CD4-positive, CD25-positive, alpha-beta regulatory T cell (primary cell): ENCODE results near the gene CD4. TPM values are rescaled to one million over a fixed set of nuclear protein-coding genes. Genes with fewer than 3 reads are reported as not detected.
A peak's percentile ranks its signal among the peaks of the same experiment; 100 is the strongest.

Source experiments
- ATAC-seq, 2 donors: fragments of 150-1000 bp; cut with Tn5 transposase; one replicate each; pipeline ENCODE4 v1.10.0; 2021; ENCODE audit warnings: low read depth in 2 of 2, moderate number of reproducible peaks in 2 of 2, moderate library complexity in 1 of 2
- DNase-seq, 3 donors: peaks; one replicate each; pipeline versions ENCODE4 v3.0.0 to v3.0.0-alpha.2; 2012 to 2022; ENCODE audit warnings: mixed read lengths in 1 of 3
- H3K27ac ChIP-seq: one replicate; pipeline ENCODE4 v1.7.0; 2013; ENCODE audit warnings: mild to moderate bottlenecking, low read length; ENCODE audit not compliant: insufficient read depth, poor library complexity, severe bottlenecking
- H3K27me3 ChIP-seq: one replicate; pipeline ENCODE4 v1.7.0; 2013; ENCODE audit warnings: low read length; ENCODE audit not compliant: control insufficient read depth, insufficient read depth
- H3K36me3 ChIP-seq: one replicate; pipeline ENCODE4 v1.7.0; 2013; ENCODE audit warnings: mild to moderate bottlenecking, low read length, moderate library complexity; ENCODE audit not compliant: control insufficient read depth, insufficient read depth
- H3K4me1 ChIP-seq: 2 replicates; pipeline ENCODE4 v1.7.0; 2013; ENCODE audit warnings: mild to moderate bottlenecking, low read length; ENCODE audit not compliant: insufficient read depth, control insufficient read depth, poor library complexity, severe bottlenecking
- H3K4me3 ChIP-seq: one replicate; pipeline ENCODE4 v1.7.0; 2013; ENCODE audit warnings: low read depth, mild to moderate bottlenecking, low read length, moderate library complexity
- H3K9me3 ChIP-seq, 2 experiments: 1 replicate in 1 of 2; 2 replicates in 1 of 2; pipeline ENCODE4 v1.7.0; 2013; ENCODE audit warnings: low read length in 2 of 2, mild to moderate bottlenecking in 1 of 2, moderate library complexity in 1 of 2; ENCODE audit not compliant: control insufficient read depth in 2 of 2
- H3K27ac Mint-ChIP-seq, 3 donors: one replicate each; pipeline ENCODE4 v1.8.0; 2020 to 2022; ENCODE audit warnings: mild to moderate bottlenecking in 3 of 3, mixed read lengths in 3 of 3, moderate library complexity in 2 of 3
- H3K27me3 Mint-ChIP-seq: one replicate; pipeline ENCODE4 v1.8.0; 2022; ENCODE audit warnings: mild to moderate bottlenecking, mixed read lengths
- H3K36me3 Mint-ChIP-seq: one replicate; pipeline ENCODE4 v1.8.0; 2020; ENCODE audit warnings: mixed read lengths
- H3K4me1 Mint-ChIP-seq, 4 donors: one replicate each; pipeline ENCODE4 v1.8.0; 2020 to 2022; ENCODE audit warnings: mixed read lengths in 4 of 4, mild to moderate bottlenecking in 1 of 4
- H3K4me3 Mint-ChIP-seq, 4 donors: one replicate each; pipeline ENCODE4 v1.8.0; 2020 to 2022; ENCODE audit warnings: mild to moderate bottlenecking in 4 of 4, mixed read lengths in 4 of 4, moderate library complexity in 3 of 4
- H3K9me3 Mint-ChIP-seq, 7 donors: one replicate each; pipeline ENCODE4 v1.8.0; 2020 to 2022; ENCODE audit warnings: mixed read lengths in 7 of 7, mild to moderate bottlenecking in 3 of 7, moderate library complexity in 2 of 7
- polyA plus RNA-seq, 4 donors: library from polyadenylated mRNA; unstranded; fragments of 300-500 nt; fragmentation: Illumina TruSeq; gene quantifications; one replicate each; pipeline ENCODE4 v1.2.3, GENCODE V29; 2021
- total RNA-seq: library from RNA; stranded (reverse); gene quantifications from one replicate; pipeline ENCODE4 v1.2.3, GENCODE V29; 2022

The CD4 gene
- total and polyA plus RNA-seq, 5 donors from 2014 or later: 224 to 330 (median 321) TPM

DNA sequence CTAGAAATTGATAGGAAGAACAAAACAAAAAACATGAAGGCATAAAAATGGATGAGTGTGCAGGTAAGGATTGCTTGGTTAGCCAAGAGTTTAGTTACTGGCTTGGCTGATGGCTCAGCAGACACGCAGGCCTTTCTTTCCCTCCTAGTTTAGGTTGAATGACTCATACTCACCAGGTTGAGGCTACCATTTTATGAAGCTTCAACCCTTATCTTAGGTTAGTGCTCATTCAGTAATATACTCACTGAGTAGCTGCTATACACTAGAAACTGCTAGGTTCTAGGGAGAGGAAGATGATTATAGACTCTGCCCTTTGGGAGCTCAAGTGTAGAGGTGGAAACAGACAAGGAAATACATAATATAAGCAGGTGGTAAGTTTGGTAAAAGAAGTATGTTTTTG, 44.9 kb downstream of the CD4 start:
- H3K36me3 Mint-ChIP-seq: no peaks in the 10 kb centered on the region
- ATAC-seq: no peak
- Histone ChIP-seq H3K4me3 (no peak overlapping the region), H3K9me3 (no peaks in the 10 kb centered on the region), H3K27ac (no peak overlapping the region), H3K36me3 (no peaks in the 10 kb centered on the region), H3K27me3 (peaks cover 7% of the 10 kb centered on the region), H3K4me1 (peaks cover 8% of the 10 kb centered on the region)
- H3K4me1 Mint-ChIP-seq: peaks cover 0 to 10% (median 2%) of the 10 kb centered on the region in 4 donors
- H3K27me3 Mint-ChIP-seq: peaks cover 35% of the 10 kb centered on the region
- no peak for DNase-seq
- H3K27ac Mint-ChIP-seq: no peak overlapping the region
- H3K9me3 Mint-ChIP-seq: no peaks in the 10 kb centered on the region
- H3K4me3 Mint-ChIP-seq: no peak overlapping the region

- no peak overlapping the region for H3K27ac Mint-ChIP-seq
- H3K36me3 Mint-ChIP-seq: no peaks in the 10 kb centered on the region
- Histone ChIP-seq H3K9me3 (no peaks in the 10 kb centered on the region), H3K4me1 (peaks cover 3% of the 10 kb centered on the region), H3K27ac (no peak overlapping the region), H3K36me3 (no peaks in the 10 kb centered on the region), H3K27me3 (peaks cover 6% of the 10 kb centered on the region), H3K4me3 (no peak overlapping the region)
- ATAC-seq (no peak), DNase-seq (no peak)
- peaks cover 29% of the 10 kb centered on the region for H3K27me3 Mint-ChIP-seq
- no peaks in the 10 kb centered on the region for H3K9me3 Mint-ChIP-seq
- peaks cover 0 to 6% (median 2%) of the 10 kb centered on the region in 4 donors for H3K4me1 Mint-ChIP-seq
- H3K4me3 Mint-ChIP-seq: no peak overlapping the region
Measured at GRCh38 chr12:6834873-6835272, 45.5 kb downstream of the CD4 start.

GRCh38 chr12:6836851-6837250, 47.5 kb downstream of the CD4 start:
- no peak overlapping the region for H3K4me3 Mint-ChIP-seq

GRCh38 chr12:6837370-6838060, 48.2 kb downstream of the CD4 start:
- no peak for DNase-seq
- Mint-ChIP-seq H3K9me3 (no peaks in the 10 kb centered on the region), H3K27me3 (peaks cover 6% of the 10 kb centered on the region)

More at GRCh38 chr12:6836851-6837250, 47.5 kb downstream of the CD4 start:
- Mint-ChIP-seq H3K27me3 (peaks cover 12% of the 10 kb centered on the region), H3K36me3 (no peaks in the 10 kb centered on the region), H3K9me3 (no peaks in the 10 kb centered on the region), H3K27ac (no peak overlapping the region), H3K4me1 (peaks cover 0 to 5% (median 2%) of the 10 kb centered on the region in 4 donors)
- peaks cover 3% of the 10 kb centered on the region for H3K4me1 ChIP-seq
- no peak overlapping the region for H3K4me3 ChIP-seq
- ATAC-seq: no peak
- no peaks in the 10 kb centered on the region for H3K9me3 ChIP-seq
- H3K27me3 ChIP-seq: no peaks in the 10 kb centered on the region
- no peaks in the 10 kb centered on the region for H3K36me3 ChIP-seq
- H3K27ac ChIP-seq: no peak overlapping the region
- no peak for DNase-seq

DNA sequence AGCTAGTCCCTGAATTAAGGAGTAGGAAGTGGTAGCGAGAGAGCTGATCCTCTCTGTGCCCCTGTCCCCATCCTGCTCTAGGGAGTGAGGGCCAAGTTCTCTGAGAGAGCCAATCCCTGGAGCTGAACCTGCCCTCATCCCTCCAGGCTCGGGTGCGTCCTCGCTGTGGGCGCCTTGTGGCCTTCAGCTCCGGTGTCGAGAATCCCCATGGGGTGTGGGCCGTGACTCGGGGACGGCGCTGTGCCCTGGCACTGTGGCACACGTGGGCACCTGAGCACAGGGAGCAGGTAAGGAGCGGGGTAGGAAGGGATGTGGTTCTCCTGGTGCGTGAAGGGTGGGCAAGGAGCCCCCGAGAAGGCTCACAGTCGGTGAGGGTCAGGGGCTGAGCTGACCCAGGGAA, 49.5 kb downstream of the CD4 start:
- Mint-ChIP-seq H3K27me3 (peaks cover 6% of the 10 kb centered on the region), H3K9me3 (no peaks in the 10 kb centered on the region), H3K36me3 (no peaks in the 10 kb centered on the region), H3K4me1 (peaks cover 0 to 5% (median 2%) of the 10 kb centered on the region in 4 donors), H3K4me3 (no peak overlapping the region), H3K27ac (no peak overlapping the region)
- Histone ChIP-seq H3K27me3 (no peaks in the 10 kb centered on the region), H3K36me3 (no peaks in the 10 kb centered on the region), H3K4me1 (peaks cover 3% of the 10 kb centered on the region), H3K9me3 (no peaks in the 10 kb centered on the region), H3K27ac (no peak overlapping the region), H3K4me3 (no peak overlapping the region)
- ATAC-seq (no peak), DNase-seq (no peak)

More at GRCh38 chr12:6837370-6838060, 48.2 kb downstream of the CD4 start:
- Mint-ChIP-seq H3K27ac (peak overlapping the region in 1 of 3 donors; percentile 26), H3K36me3 (no peaks in the 10 kb centered on the region), H3K4me1 (peaks cover 0 to 5% (median 2%) of the 10 kb centered on the region in 4 donors), H3K4me3 (no peak overlapping the region)
- Histone ChIP-seq H3K4me3 (no peak overlapping the region), H3K4me1 (peaks cover 3% of the 10 kb centered on the region), H3K36me3 (no peaks in the 10 kb centered on the region), H3K9me3 (no peaks in the 10 kb centered on the region), H3K27me3 (no peaks in the 10 kb centered on the region), H3K27ac (no peak overlapping the region)
- ATAC-seq: no peak

DNA sequence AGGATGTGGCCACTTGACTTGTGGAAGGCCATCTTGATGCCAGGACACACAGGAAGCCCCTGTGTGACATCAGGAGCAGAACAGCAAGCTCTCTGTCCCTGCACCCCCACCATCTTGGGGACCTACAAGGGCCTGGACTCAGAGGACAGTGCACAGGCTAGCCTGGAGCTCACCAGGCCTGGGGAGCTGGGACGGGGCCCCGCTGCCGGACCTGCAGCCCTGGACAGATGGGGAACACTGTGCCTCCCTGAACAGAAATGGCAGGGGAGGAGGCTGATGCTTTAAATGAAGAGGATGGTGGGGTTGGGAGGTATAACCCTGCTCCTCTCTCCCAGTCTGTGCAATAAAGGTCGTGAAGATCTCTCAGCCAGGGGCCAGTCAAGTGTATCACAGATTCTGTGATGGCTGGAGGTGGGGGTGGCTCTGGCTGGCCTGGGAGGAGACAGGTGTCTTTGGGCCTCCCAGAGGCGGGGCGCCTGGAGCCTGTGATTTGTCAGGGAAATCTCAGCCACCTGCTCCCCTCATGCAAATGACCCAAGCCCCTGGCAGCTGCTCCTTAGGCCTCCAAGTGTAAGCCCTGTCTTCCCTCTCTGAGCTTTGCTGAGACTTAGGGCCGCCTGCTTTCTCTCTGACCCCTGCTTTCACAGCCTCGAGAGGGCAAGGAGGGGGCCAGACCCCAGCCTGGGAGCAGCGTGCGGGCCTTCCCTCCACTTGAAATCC, 50.3 kb downstream of the CD4 start:
- Histone ChIP-seq H3K27me3 (no peaks in the 10 kb centered on the region), H3K4me1 (peaks cover 3% of the 10 kb centered on the region), H3K36me3 (no peaks in the 10 kb centered on the region), H3K9me3 (no peaks in the 10 kb centered on the region), H3K4me3 (no peak overlapping the region), H3K27ac (no peak overlapping the region)
- no peaks in the 10 kb centered on the region for H3K36me3 Mint-ChIP-seq
- H3K27me3 Mint-ChIP-seq: peaks cover 6% of the 10 kb centered on the region
- DNase-seq (no peak), ATAC-seq (no peak)
- peaks cover 0 to 5% (median 2%) of the 10 kb centered on the region in 4 donors for H3K4me1 Mint-ChIP-seq
- no peak overlapping the region for H3K27ac Mint-ChIP-seq
- no peak overlapping the region for H3K4me3 Mint-ChIP-seq
- no peaks in the 10 kb centered on the region for H3K9me3 Mint-ChIP-seq

- Histone ChIP-seq H3K9me3 (no peaks in the 10 kb centered on the region), H3K4me3 (no peak overlapping the region), H3K27me3 (no peaks in the 10 kb centered on the region), H3K27ac (no peak overlapping the region), H3K36me3 (no peaks in the 10 kb centered on the region), H3K4me1 (peaks cover 3% of the 10 kb centered on the region)
- H3K27me3 Mint-ChIP-seq: peaks cover 6% of the 10 kb centered on the region
- DNase-seq (no peak), ATAC-seq (no peak)
- H3K4me3 Mint-ChIP-seq: no peak overlapping the region
- H3K27ac Mint-ChIP-seq: no peak overlapping the region
- peaks cover 0 to 5% (median 2%) of the 10 kb centered on the region in 4 donors for H3K4me1 Mint-ChIP-seq
- H3K9me3 Mint-ChIP-seq: no peaks in the 10 kb centered on the region
- no peaks in the 10 kb centered on the region for H3K36me3 Mint-ChIP-seq
Measured at GRCh38 chr12:6840330-6840729, 51.0 kb downstream of the CD4 start.
